Spleen (tissue), 11 donors: ENCODE results near the gene COL23A1. TPM values are rescaled to one million over a fixed set of nuclear protein-coding genes. Genes with fewer than 3 reads are reported as not detected.

Experiments
- DNase-seq: peaks from one replicate; pipeline ENCODE4 v3.0.0-alpha.2; 2020
- H3K27ac ChIP-seq, 8 donors: fragments of 200-600 bp; sonication (generic) in 7 of 8; 1 replicate in 4 of 8; 2 replicates in 4 of 8; pipeline versions ENCODE4 v1.5.0 to v1.8.0; 2016 to 2021; ENCODE audit warnings: inconsistent platforms in 4 of 8, mild to moderate bottlenecking in 4 of 8, moderate library complexity in 1 of 8
- H3K27me3 ChIP-seq, 7 donors: fragments of 200-600 bp; sonication (generic) in 6 of 7; replicated peaks in 1 of 7; 1 replicate in 4 of 7; 2 replicates in 3 of 7; pipeline versions ENCODE4 v1.5.0 to v1.8.0; 2016 to 2021; ENCODE audit warnings: inconsistent platforms in 3 of 7, mild to moderate bottlenecking in 1 of 7
- H3K36me3 ChIP-seq, 6 donors: fragments of 200-600 bp; sonication (generic) in 5 of 6; 1 replicate in 4 of 6; 2 replicates in 2 of 6; pipeline versions ENCODE4 v1.5.0 to v1.8.0; 2016 to 2021; ENCODE audit warnings: inconsistent platforms in 2 of 6
- H3K4me1 ChIP-seq, 6 donors: fragments of 200-600 bp; sonication (generic) in 5 of 6; 1 replicate in 3 of 6; 2 replicates in 3 of 6; pipeline versions ENCODE4 v1.5.0 to v1.8.0; 2016 to 2021; ENCODE audit warnings: inconsistent platforms in 3 of 6
- H3K4me3 ChIP-seq, 8 donors: fragments of 200-600 bp; sonication (generic) in 7 of 8; 1 replicate in 4 of 8; 2 replicates in 4 of 8; pipeline versions ENCODE4 v1.5.0 to v1.8.0; 2016 to 2021; ENCODE audit warnings: inconsistent platforms in 4 of 8, mild to moderate bottlenecking in 4 of 8, moderate library complexity in 2 of 8
- H3K9me3 ChIP-seq, 8 donors: fragments of 200-600 bp; sonication (generic) in 7 of 8; 1 replicate in 4 of 8; 2 replicates in 4 of 8; pipeline versions ENCODE4 v1.5.0 to v1.8.0; 2016 to 2021; ENCODE audit warnings: inconsistent platforms in 4 of 8
- POLR2A ChIP-seq, 3 donors: fragments of 450-650 bp; IDR thresholded peaks; one replicate each; pipeline ENCODE4 v1.5.1; 2017; ENCODE audit warnings: antibody characterized with exemption in 3 of 3, mild to moderate bottlenecking in 1 of 3
- POLR2AphosphoS5 ChIP-seq, 3 donors: sonication (generic); formaldehyde crosslinking; IDR thresholded peaks; one replicate each; pipeline ENCODE4 v1.5.1; 2017; ENCODE audit warnings: antibody characterized with exemption in 3 of 3
- WGBS, 5 donors: extraction: QIAGEN DNeasy Blood & Tissue Kit in 3 of 5; methylation state at CpG; one replicate each; pipeline versions ENCODE4 v1.1.5 to v1.1.7; 2013 to 2018; 5-methylcytosine and 5-hydroxymethylcytosine counted together
- intact Hi-C: fragments of 100-400 bp; cut with DNase I; formaldehyde crosslinking; loops from one replicate; pipeline ENCODE4 v1.15.0; 2023; ENCODE audit warnings: low total_unique reads
- polyA plus RNA-seq, 3 donors: library from polyadenylated mRNA; stranded (reverse); fragments of 200-250 nt; gene quantifications; one replicate each; pipeline ENCODE4 v1.2.1, GENCODE V29; 2013
- total RNA-seq, 7 donors: library from RNA; depleted of rRNA in 3 of 7; stranded (reverse); fragments of >200 nt in 3 of 7; fragmentation: NEBNext Ultra II Directional in 4 of 7; extraction: Animal tissue kit (Norgen Biotek cat#: 25700) in 4 of 7; gene quantifications; one replicate each; pipeline versions ENCODE4 v1.1.0 to v1.2.1, GENCODE V29; 2016 to 2021
- TF ChIP-seq, protein P1 (sequence below), 11 experiments: fragments of 200-600 bp in 7 of 11; fragments of 450-650 bp in 4 of 11; sonication (generic) in 4 of 11; IDR thresholded peaks in 8 of 11; conservative IDR thresholded peaks in 3 of 11; 1 replicate in 7 of 11; 2 replicates in 4 of 11; pipeline versions ENCODE4 v1.4.0 to v1.8.0; 2016 to 2021; ENCODE audit warnings: antibody characterized with exemption in 11 of 11, inconsistent platforms in 4 of 11, mild to moderate bottlenecking in 1 of 11
- donor health status: healthy with polysubstance abuse.
- donor health status: DM: no; HTN: no; CAD: no; lungs with moderate emphysema.
- donor health status: DM: no; HTN: no; CAD: no.
- donor health status: Bipolar disorder and iron deficiency.
- donor health status: healthy.
- donor health status: DM: no; HTN: no; CAD: no.
- donor health status: DM: yes; HTN: yes; CAD: no.

Gene COL23A1
- total and polyA plus RNA-seq, 10 donors: 0.63 to 3.8 (median 1.9) TPM

GRCh38 chr5:178277866-178278265 is 312.3 kb downstream of the COL23A1 start:
- Histone ChIP-seq H3K27me3 (peaks cover 0 to 33% (median 0%) of the 10 kb centered on the region in 7 donors), H3K9me3 (peaks cover 0 to 8% (median 0%) of the 10 kb centered on the region in 8 donors), H3K27ac (no peak overlapping the region), H3K4me1 (peaks cover 0 to 12% (median 8%) of the 10 kb centered on the region in 6 donors), H3K4me3 (no peak overlapping the region), H3K36me3 (no peaks in the 10 kb centered on the region)
- no peak for DNase-seq
- 57 to 65% (median 62%) methylated on average over 12 of the region's 12 CpGs for WGBS, 5 donors
- TF ChIP-seq POLR2A (IDR thresholded peaks at IDR 0.05): no peak
- no peak for TF ChIP-seq POLR2AphosphoS5 (IDR thresholded peaks at IDR 0.05)
- TF ChIP-seq, protein P1, sequence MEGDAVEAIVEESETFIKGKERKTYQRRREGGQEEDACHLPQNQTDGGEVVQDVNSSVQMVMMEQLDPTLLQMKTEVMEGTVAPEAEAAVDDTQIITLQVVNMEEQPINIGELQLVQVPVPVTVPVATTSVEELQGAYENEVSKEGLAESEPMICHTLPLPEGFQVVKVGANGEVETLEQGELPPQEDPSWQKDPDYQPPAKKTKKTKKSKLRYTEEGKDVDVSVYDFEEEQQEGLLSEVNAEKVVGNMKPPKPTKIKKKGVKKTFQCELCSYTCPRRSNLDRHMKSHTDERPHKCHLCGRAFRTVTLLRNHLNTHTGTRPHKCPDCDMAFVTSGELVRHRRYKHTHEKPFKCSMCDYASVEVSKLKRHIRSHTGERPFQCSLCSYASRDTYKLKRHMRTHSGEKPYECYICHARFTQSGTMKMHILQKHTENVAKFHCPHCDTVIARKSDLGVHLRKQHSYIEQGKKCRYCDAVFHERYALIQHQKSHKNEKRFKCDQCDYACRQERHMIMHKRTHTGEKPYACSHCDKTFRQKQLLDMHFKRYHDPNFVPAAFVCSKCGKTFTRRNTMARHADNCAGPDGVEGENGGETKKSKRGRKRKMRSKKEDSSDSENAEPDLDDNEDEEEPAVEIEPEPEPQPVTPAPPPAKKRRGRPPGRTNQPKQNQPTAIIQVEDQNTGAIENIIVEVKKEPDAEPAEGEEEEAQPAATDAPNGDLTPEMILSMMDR (IDR thresholded peaks at IDR 0.05 in 8 of 11, conservative IDR thresholded peaks at IDR 0.05 in 3 of 11): no peak
- intact Hi-C loops: loop anchor here (10.0 kb wide), 1 partner anchor 307 kb away; no protein-coding TSS in a partner anchor

DNA sequence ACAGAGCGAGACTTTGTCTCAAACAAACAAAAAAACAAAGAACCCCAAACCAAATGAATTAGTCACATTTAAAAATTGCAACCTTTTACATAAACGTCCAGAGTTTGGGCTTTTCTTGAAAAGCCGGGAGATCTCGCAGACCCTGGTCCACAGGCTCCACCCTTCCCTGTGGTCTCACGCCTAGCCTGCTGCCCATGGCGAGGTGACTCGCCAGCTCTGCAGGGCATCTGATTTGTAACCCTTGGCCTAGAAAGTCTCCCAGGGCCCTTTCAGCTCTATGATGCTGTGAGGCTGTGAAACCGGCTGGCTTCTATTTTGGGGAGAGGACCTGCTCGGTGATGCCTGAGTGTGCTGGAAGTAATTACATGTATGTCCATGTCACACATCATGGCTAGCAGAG is 312.8 kb downstream of the COL23A1 start:
- Histone ChIP-seq H3K36me3 (no peaks in the 10 kb centered on the region), H3K4me1 (peaks cover 0 to 12% (median 8%) of the 10 kb centered on the region in 6 donors), H3K27ac (no peak overlapping the region), H3K9me3 (peaks cover 0 to 8% (median 0%) of the 10 kb centered on the region in 8 donors), H3K27me3 (peaks cover 0 to 33% (median 0%) of the 10 kb centered on the region in 7 donors), H3K4me3 (no peak overlapping the region)
- TF ChIP-seq POLR2A (IDR thresholded peaks at IDR 0.05) (no peak), POLR2AphosphoS5 (IDR thresholded peaks at IDR 0.05) (no peak)
- TF ChIP-seq, protein P1 (IDR thresholded peaks at IDR 0.05 in 8 of 11, conservative IDR thresholded peaks at IDR 0.05 in 3 of 11): no peak
- intact Hi-C loops: loop anchor here (10.0 kb wide), 1 partner anchor 307 kb away; no protein-coding TSS in a partner anchor
- 85 to 89% (median 87%) methylated on average over 9 of the region's 9 CpGs for WGBS, 5 donors
- no peak for DNase-seq

DNA sequence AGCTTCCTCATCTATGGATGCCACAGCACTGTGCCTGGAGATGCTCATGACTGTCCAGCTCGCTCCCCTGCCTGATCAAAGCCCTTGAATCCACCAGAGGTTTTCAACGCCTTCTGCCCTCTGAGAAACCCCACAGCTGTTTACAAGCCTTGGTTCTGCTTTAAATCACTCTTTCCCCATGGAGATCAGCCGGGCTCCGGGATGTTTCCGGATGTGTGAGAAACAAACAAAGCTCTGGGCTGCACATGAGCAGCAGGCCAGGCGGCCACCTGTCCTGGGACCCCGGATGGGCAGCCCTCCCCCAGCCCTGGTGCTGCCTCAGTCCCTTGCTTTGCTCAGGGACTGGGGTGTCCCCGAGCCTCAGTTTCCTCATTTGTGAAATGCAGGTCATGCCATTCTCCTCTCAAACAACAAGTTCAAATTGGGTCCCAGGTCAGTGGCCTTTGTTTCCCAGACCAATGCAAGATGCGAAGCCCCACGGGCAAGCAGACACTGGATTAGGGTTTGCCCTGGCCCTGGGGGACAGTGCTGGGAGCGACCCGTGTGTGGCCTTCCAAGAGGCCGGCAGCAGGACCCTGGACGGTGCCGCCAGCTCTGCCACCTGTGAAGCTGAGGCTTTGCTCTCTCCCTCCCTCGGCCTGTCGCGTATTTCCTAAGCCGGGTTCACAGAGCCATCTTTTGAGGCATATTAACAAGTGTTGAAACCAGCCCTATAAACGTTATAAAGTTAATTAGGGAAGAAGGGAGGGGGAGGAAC is 315.2 kb downstream of the COL23A1 start:
- H3K4me1 ChIP-seq: peaks cover 0 to 6% (median 4%) of the 10 kb centered on the region in 6 donors
- 75 to 90% (median 86%) methylated on average over 19 to 20 of the region's 20 CpGs for WGBS, 5 donors
- no peak overlapping the region for H3K27ac ChIP-seq
- intact Hi-C loops: loop anchor here (10.0 kb wide), 1 partner anchor 310 kb away; no protein-coding TSS in a partner anchor
- DNase-seq: no peak
- peaks cover 0 to 20% (median 0%) of the 10 kb centered on the region in 7 donors for H3K27me3 ChIP-seq
- TF ChIP-seq POLR2AphosphoS5 (IDR thresholded peaks at IDR 0.05) (no peak), POLR2A (IDR thresholded peaks at IDR 0.05) (no peak)
- TF ChIP-seq, protein P1 (IDR thresholded peaks at IDR 0.05 in 8 of 11, conservative IDR thresholded peaks at IDR 0.05 in 3 of 11): no peak
- H3K9me3 ChIP-seq: peaks cover 0 to 8% (median 0%) of the 10 kb centered on the region in 8 donors
- H3K4me3 ChIP-seq: no peak overlapping the region
- H3K36me3 ChIP-seq: no peaks in the 10 kb centered on the region
